Peyer's patch (tissue), 4 donors: ENCODE data around the gene FGF13. TPM values are rescaled to one million over a fixed set of nuclear protein-coding genes. Genes with fewer than 3 reads are reported as not detected.
A peak's percentile ranks its signal among the peaks of the same experiment; 100 is the strongest.

Experiments
- DNase-seq, 3 donors: peaks; one replicate each; pipeline ENCODE4 v3.0.0-alpha.2; 2017 to 2019
- H3K27ac ChIP-seq, 4 donors: fragments of 200-600 bp; sonication (generic); one replicate each; pipeline ENCODE4 v1.5.1; 2016 to 2019
- H3K27me3 ChIP-seq, 2 donors: fragments of 200-600 bp; sonication (generic); one replicate each; pipeline ENCODE4 v1.5.1; 2019
- H3K36me3 ChIP-seq, 3 donors: fragments of 200-600 bp; sonication (generic); one replicate each; pipeline ENCODE4 v1.5.1; 2016 to 2019
- H3K4me1 ChIP-seq, 4 donors: fragments of 200-600 bp; sonication (generic); one replicate each; pipeline ENCODE4 v1.5.1; 2016 to 2019
- H3K4me3 ChIP-seq, 4 donors: fragments of 200-600 bp; sonication (generic); 1 replicate in 3 of 4; 2 replicates in 1 of 4; pipeline ENCODE4 v1.5.1; 2016 to 2019; ENCODE audit warnings: mild to moderate bottlenecking in 1 of 4
- H3K9me3 ChIP-seq, 4 donors: fragments of 200-600 bp; sonication (generic); one replicate each; pipeline ENCODE4 v1.5.1; 2016 to 2019; ENCODE audit warnings: mild to moderate bottlenecking in 1 of 4
- POLR2A ChIP-seq, 2 donors: fragments of 450-650 bp; IDR thresholded peaks; one replicate each; pipeline ENCODE4 v1.5.1; 2017; ENCODE audit warnings: antibody characterized with exemption in 2 of 2, mild to moderate bottlenecking in 2 of 2, moderate library complexity in 2 of 2
- total RNA-seq, 4 donors: library from RNA; depleted of rRNA; stranded (reverse); fragments of >200 nt; gene quantifications; one replicate each; pipeline ENCODE4 v1.1.0, GENCODE V29; 2016
- TF ChIP-seq, protein P1 (sequence below), 6 experiments: fragments of 450-650 bp in 4 of 6; fragments of 200-600 bp in 2 of 6; sonication (generic) in 1 of 6; IDR thresholded peaks; one replicate each; pipeline ENCODE4 v1.5.1; 2017 to 2019; ENCODE audit warnings: antibody characterized with exemption in 6 of 6, mild to moderate bottlenecking in 3 of 6, moderate library complexity in 1 of 6

FGF13 gene
- total RNA-seq, 4 donors from 2014 or later = 1.5 to 3.3 (median 2.8) TPM; not detected in 1

DNA sequence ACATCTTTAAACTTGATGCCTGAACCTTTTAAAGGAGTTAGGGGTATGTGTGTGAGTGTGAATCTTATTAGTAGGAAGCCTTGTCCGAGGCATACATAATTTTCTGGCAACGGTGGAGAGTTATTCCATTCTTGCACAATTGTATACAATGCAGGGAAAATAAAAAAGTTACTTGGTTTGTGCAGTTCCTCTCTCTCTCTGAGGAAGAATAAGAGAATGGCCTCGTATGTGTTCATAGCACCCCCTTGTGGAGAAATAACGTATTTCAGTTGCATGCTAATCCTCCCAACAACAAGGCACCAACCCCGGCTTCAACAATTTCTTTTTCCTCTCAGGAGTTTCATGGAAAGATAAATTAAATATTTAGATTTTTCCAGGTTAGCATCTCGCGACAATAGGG, 33.7 kb upstream of the FGF13 start:
- H3K27ac ChIP-seq = no peak overlapping the region
- TF ChIP-seq, protein P1, sequence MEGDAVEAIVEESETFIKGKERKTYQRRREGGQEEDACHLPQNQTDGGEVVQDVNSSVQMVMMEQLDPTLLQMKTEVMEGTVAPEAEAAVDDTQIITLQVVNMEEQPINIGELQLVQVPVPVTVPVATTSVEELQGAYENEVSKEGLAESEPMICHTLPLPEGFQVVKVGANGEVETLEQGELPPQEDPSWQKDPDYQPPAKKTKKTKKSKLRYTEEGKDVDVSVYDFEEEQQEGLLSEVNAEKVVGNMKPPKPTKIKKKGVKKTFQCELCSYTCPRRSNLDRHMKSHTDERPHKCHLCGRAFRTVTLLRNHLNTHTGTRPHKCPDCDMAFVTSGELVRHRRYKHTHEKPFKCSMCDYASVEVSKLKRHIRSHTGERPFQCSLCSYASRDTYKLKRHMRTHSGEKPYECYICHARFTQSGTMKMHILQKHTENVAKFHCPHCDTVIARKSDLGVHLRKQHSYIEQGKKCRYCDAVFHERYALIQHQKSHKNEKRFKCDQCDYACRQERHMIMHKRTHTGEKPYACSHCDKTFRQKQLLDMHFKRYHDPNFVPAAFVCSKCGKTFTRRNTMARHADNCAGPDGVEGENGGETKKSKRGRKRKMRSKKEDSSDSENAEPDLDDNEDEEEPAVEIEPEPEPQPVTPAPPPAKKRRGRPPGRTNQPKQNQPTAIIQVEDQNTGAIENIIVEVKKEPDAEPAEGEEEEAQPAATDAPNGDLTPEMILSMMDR (IDR thresholded peaks at IDR 0.05) = peak in 5 of 6 experiments; percentile 37 to 57 (median 45)
- no peak for TF ChIP-seq POLR2A (IDR thresholded peaks at IDR 0.05)
- H3K36me3 ChIP-seq = no peaks in the 10 kb centered on the region
- DNase-seq = no peak
- no peaks in the 10 kb centered on the region for H3K4me1 ChIP-seq
- no peaks in the 10 kb centered on the region for H3K9me3 ChIP-seq
- no peak overlapping the region for H3K4me3 ChIP-seq
- no peaks in the 10 kb centered on the region for H3K27me3 ChIP-seq

- Histone ChIP-seq H3K27me3 (no peaks in the 10 kb centered on the region), H3K9me3 (no peaks in the 10 kb centered on the region), H3K4me3 (no peak overlapping the region), H3K27ac (no peak overlapping the region), H3K4me1 (no peaks in the 10 kb centered on the region), H3K36me3 (no peaks in the 10 kb centered on the region)
- DNase-seq = no peak
- TF ChIP-seq, protein P1 (IDR thresholded peaks at IDR 0.05) = no peak
- TF ChIP-seq POLR2A (IDR thresholded peaks at IDR 0.05) = no peak
Measured at GRCh38 chrX:138742217-138742616, 30.7 kb upstream of the FGF13 start.

DNA sequence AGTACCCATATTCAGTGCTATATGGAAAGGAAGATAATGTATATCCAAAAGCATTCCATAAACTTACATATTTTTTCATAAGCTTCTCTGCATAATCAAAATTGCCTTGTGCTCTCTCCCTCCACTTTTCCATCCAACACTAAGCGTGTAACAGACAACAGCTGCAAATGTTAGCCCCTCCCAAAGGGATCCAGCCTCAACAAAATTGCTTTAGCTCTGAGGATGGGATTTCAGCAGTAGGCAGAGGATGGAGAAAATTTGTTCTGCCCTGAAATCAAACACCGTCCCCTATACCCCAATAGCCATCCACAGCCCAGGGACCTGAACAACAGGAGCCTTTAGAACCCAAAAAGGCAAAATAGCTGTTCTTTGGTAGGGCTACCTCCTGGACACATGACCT, 28.8 kb upstream of the FGF13 start:
- Histone ChIP-seq H3K4me3 (no peak overlapping the region), H3K4me1 (no peaks in the 10 kb centered on the region), H3K36me3 (no peaks in the 10 kb centered on the region), H3K27ac (no peak overlapping the region), H3K27me3 (no peaks in the 10 kb centered on the region), H3K9me3 (no peaks in the 10 kb centered on the region)
- no peak for DNase-seq
- TF ChIP-seq POLR2A (IDR thresholded peaks at IDR 0.05) = no peak
- TF ChIP-seq, protein P1 (IDR thresholded peaks at IDR 0.05) = no peak

DNA sequence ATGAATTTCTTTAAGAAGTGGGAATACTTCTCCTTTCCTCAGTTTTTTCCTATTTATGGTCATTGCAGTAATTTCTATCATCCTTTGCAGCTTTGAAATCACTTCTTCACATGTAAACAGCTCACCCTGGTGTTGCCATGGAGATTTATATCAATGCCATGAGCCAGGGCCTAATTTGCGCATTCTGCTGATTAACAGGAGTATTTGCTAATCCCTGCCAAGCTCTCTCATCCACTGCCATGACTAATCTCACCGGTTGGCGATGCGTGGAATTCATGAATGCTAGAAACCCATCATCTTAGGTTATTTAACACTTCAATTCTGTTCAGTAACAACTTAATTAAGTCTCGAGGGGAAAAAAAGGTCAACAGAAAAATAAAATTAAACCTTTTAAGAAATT, 11.8 kb upstream of the FGF13 start:
- Histone ChIP-seq H3K27me3 (no peaks in the 10 kb centered on the region), H3K9me3 (no peaks in the 10 kb centered on the region), H3K4me3 (no peak overlapping the region), H3K36me3 (no peaks in the 10 kb centered on the region), H3K27ac (no peak overlapping the region), H3K4me1 (no peaks in the 10 kb centered on the region)
- DNase-seq = no peak
- TF ChIP-seq, protein P1 (IDR thresholded peaks at IDR 0.05) = no peak
- no peak for TF ChIP-seq POLR2A (IDR thresholded peaks at IDR 0.05)

DNA sequence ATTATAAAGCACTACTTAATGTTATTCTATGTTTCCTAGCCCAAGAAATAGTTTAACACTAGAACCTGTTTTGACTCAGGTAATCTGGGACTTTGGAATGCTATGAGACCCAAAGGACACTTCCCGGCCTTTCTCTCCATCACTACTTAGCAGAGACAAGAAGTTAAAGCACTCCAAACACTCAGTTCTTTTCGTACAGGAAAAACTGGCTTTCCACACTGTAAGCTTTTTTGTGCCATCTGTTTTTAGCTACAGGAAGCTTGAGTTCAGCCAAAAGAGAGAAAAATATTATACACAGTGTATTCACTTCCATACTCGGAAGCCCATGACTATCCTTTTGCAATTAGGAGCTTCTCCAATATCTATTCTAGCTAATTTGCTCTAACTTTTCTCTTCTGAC, 7.9 kb upstream of the FGF13 start:
- no peak for DNase-seq
- no peaks in the 10 kb centered on the region for H3K4me1 ChIP-seq
- H3K9me3 ChIP-seq = no peaks in the 10 kb centered on the region

More for the DNA sequence above, 7.9 kb upstream of the FGF13 start:
- Histone ChIP-seq H3K4me3 (no peak overlapping the region), H3K27me3 (no peaks in the 10 kb centered on the region), H3K36me3 (no peaks in the 10 kb centered on the region), H3K27ac (no peak overlapping the region)
- TF ChIP-seq POLR2A (IDR thresholded peaks at IDR 0.05) = no peak
- TF ChIP-seq, protein P1 (IDR thresholded peaks at IDR 0.05) = no peak
